Measurements from ENCODE around the gene TNIK. TPM values are rescaled to one million over a fixed set of nuclear protein-coding genes. Genes with fewer than 3 reads are reported as not detected.

The TNIK gene
- total RNA-seq, 4 donors from 2014 or later = 1.5 to 20.3 (median 7.7) TPM

DNA sequence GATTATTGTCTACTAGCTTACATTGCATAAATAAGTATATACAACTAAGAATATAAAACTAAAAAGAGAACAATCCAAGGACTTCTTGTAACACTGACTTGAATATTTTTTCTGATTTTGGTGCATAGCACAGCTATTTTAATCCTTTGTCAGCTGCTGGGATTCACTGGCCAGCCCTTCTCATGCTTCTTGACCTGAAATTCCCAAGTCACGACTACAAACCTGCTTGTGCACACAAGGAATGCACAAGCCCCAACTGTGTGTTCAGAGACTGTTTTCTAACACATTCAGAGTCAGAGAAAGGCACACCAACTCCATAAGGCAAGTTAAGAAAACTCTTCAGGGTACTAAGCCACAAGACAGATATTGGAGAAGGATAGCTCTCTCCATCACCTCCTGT lies 80.9 kb downstream of the TNIK start:
- Histone ChIP-seq H3K36me3 (no peaks in the 10 kb centered on the region), H3K4me1 (no peaks in the 10 kb centered on the region), H3K4me3 (no peak overlapping the region), H3K27ac (no peak overlapping the region), H3K27me3 (no peaks in the 10 kb centered on the region), H3K9me3 (no peaks in the 10 kb centered on the region)
- DNase-seq = no peak
- TF ChIP-seq POLR2A (IDR thresholded peaks at IDR 0.05) = no peak
- TF ChIP-seq, protein P1, sequence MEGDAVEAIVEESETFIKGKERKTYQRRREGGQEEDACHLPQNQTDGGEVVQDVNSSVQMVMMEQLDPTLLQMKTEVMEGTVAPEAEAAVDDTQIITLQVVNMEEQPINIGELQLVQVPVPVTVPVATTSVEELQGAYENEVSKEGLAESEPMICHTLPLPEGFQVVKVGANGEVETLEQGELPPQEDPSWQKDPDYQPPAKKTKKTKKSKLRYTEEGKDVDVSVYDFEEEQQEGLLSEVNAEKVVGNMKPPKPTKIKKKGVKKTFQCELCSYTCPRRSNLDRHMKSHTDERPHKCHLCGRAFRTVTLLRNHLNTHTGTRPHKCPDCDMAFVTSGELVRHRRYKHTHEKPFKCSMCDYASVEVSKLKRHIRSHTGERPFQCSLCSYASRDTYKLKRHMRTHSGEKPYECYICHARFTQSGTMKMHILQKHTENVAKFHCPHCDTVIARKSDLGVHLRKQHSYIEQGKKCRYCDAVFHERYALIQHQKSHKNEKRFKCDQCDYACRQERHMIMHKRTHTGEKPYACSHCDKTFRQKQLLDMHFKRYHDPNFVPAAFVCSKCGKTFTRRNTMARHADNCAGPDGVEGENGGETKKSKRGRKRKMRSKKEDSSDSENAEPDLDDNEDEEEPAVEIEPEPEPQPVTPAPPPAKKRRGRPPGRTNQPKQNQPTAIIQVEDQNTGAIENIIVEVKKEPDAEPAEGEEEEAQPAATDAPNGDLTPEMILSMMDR (IDR thresholded peaks at IDR 0.05) = no peak
- intact Hi-C loops (cut with DNase I; ENCODE audit: low total_unique reads) = no loop called here

DNA sequence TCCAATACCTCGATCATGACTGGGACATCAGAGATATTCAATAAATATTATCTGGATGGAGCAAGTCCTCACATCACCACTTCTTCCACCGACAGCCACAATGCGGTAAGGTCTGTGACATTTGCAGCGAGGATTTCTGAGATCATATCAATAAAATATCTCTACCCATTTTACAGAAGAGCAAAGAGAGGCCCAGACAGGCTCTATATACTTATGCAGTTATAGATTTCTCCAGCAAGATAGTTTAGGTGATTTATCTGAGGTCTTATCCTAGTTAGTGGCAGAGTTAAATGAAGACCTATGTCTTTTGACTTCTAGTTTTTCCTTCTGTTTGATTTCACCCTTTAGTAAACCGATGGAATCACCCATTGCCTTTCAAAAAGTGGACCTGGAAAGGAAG lies 81.6 kb downstream of the TNIK start:
- no peak for TF ChIP-seq POLR2A (IDR thresholded peaks at IDR 0.05)
- TF ChIP-seq, protein P1 (IDR thresholded peaks at IDR 0.05) = no peak
- no peaks in the 10 kb centered on the region for H3K27me3 ChIP-seq
- no peaks in the 10 kb centered on the region for H3K9me3 ChIP-seq
- DNase-seq = no peak
- no peak overlapping the region for H3K4me3 ChIP-seq
- H3K27ac ChIP-seq = no peak overlapping the region
- no peaks in the 10 kb centered on the region for H3K36me3 ChIP-seq
- intact Hi-C loops (cut with DNase I; ENCODE audit: low total_unique reads) = no loop called here
- H3K4me1 ChIP-seq = no peaks in the 10 kb centered on the region

DNA sequence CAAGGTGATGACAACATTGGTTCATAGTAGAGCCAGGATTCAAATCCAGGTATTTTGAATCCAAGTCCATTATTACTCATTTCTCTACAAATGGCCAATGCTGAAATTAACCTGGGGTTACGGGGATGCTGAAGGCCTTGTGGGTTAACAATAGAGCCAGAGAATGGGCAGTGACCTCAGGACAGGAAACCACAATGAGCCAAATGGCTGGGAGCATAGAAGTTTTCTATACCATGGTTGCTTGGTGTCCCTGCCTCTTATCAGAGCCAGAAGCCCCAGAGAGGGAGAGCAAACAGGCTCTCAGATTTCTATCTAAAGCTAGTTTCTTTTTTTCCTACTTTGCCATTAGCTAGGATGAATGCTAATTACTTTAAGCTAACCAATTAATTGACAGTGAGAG lies 82.3 kb downstream of the TNIK start:
- Histone ChIP-seq H3K4me1 (no peaks in the 10 kb centered on the region), H3K27me3 (no peaks in the 10 kb centered on the region), H3K36me3 (no peaks in the 10 kb centered on the region), H3K4me3 (no peak overlapping the region), H3K9me3 (no peaks in the 10 kb centered on the region), H3K27ac (no peak overlapping the region)
- intact Hi-C loops (cut with DNase I; ENCODE audit: low total_unique reads) = no loop called here
- no peak for DNase-seq
- TF ChIP-seq POLR2A (IDR thresholded peaks at IDR 0.05) = no peak
- TF ChIP-seq, protein P1 (IDR thresholded peaks at IDR 0.05) = no peak

DNA sequence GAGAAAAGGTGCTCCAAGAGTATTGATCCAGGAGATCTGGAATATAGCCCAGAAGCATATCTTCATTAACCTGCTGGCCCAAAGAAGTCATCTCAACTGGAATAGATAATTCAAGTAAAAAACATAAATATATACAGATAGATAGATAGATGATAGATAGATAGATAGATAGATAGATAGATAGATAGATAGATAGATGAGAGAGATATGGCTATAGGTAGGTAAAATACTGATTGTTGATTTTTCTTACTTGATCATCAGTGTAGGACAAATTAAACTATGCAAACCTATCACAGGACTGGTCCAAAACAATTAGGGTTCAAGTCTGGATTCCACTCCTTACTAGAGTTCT lies 83.6 kb downstream of the TNIK start:
- intact Hi-C loops (cut with DNase I; ENCODE audit: low total_unique reads) = no loop called here
- no peaks in the 10 kb centered on the region for H3K9me3 ChIP-seq
- no peak for TF ChIP-seq POLR2A (IDR thresholded peaks at IDR 0.05)
- TF ChIP-seq, protein P1 (IDR thresholded peaks at IDR 0.05) = no peak
- no peaks in the 10 kb centered on the region for H3K36me3 ChIP-seq
- no peak overlapping the region for H3K4me3 ChIP-seq
- no peaks in the 10 kb centered on the region for H3K27me3 ChIP-seq
- H3K27ac ChIP-seq = no peak overlapping the region
- H3K4me1 ChIP-seq = no peaks in the 10 kb centered on the region
- DNase-seq = no peak

DNA sequence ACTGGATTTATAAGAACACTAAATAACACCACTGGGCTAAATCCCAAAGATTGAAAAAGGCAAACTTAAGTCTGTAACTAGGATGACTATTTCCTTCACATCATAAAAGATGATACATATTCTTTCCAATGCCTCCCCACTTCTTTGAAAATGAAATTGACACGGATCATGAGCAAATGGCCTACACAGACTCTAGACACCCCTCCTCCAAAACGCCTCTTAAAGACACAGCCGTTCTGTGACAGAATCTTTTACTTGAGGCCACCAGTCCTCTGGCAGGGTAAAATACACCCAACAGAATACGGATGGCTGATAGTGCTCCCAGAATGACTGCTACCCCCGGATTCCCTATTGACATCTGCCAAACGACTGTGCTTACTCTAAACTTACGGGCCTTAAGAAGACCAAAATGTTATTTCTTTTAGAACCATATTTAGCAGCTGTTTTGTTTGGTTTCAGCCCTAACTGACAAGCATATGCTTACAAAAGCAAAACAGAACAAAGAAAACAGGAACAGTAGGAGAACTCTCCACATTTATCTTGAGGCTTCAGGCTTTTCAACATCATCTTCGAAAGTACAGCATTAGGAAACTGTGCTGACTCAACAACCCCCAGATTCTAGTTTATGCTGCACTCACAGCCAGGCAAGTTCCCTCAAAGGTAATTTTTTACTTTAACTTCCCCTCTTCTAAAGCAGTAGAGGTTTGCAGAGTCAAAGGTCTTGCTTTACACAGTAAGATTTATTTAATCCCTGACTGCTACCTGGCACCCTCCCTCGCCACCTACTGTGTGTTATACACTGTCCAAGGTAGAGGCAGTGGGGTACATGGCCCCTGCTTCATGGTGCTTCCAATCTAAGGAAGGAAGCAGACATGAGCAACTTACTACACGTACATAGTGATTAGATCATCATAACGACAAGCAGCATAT lies 84.3 kb downstream of the TNIK start:
- Histone ChIP-seq H3K9me3 (no peaks in the 10 kb centered on the region), H3K4me1 (no peaks in the 10 kb centered on the region), H3K27ac (no peak overlapping the region), H3K36me3 (no peaks in the 10 kb centered on the region), H3K27me3 (no peaks in the 10 kb centered on the region), H3K4me3 (no peak overlapping the region)
- DNase-seq = no peak
- TF ChIP-seq, protein P1 (IDR thresholded peaks at IDR 0.05) = no peak
- no peak for TF ChIP-seq POLR2A (IDR thresholded peaks at IDR 0.05)
- intact Hi-C loops (cut with DNase I; ENCODE audit: low total_unique reads) = no loop called here

Data from uterus (tissue), 4 donors.